H9 (cell line): Measurements from ENCODE around the gene LGR5. TPM values are rescaled to one million over a fixed set of nuclear protein-coding genes. Genes with fewer than 3 reads are reported as not detected.

Experiments
- DNase-seq: peaks from one replicate; pipeline ENCODE4 v3.0.0-alpha.2; 2017
- H2AFZ ChIP-seq: one replicate; pipeline ENCODE4 v1.6.1; 2013; ENCODE audit warnings: mild to moderate bottlenecking, low read length, control low read depth, moderate library complexity
- H2AK5ac ChIP-seq: 2 replicates; pipeline ENCODE4 v1.6.1; 2013; ENCODE audit warnings: low read length, control low read depth, mixed read lengths; ENCODE audit not compliant: insufficient read length
- H2BK120ac ChIP-seq: one replicate; pipeline ENCODE4 v1.6.1; 2013; ENCODE audit warnings: low read depth, mild to moderate bottlenecking, low read length, control low read depth, inconsistent platforms; ENCODE audit not compliant: poor library complexity, severe bottlenecking
- H2BK12ac ChIP-seq: 2 replicates; pipeline ENCODE4 v1.6.1; 2013; ENCODE audit warnings: low read length, control low read depth, mixed read lengths, low read depth; ENCODE audit not compliant: insufficient read length
- H2BK15ac ChIP-seq: 2 replicates; pipeline ENCODE4 v1.6.1; 2013; ENCODE audit warnings: low read depth, low read length, control low read depth
- H2BK20ac ChIP-seq: one replicate; pipeline ENCODE4 v1.6.1; 2013; ENCODE audit warnings: low read depth, mild to moderate bottlenecking, low read length, control low read depth, inconsistent platforms; ENCODE audit not compliant: poor library complexity, severe bottlenecking
- H2BK5ac ChIP-seq: 2 replicates; pipeline ENCODE4 v1.6.1; 2013; ENCODE audit warnings: low read length, control low read depth, mixed read lengths; ENCODE audit not compliant: insufficient read length
- H3K14ac ChIP-seq: 2 replicates; pipeline ENCODE4 v1.6.1; 2013; ENCODE audit warnings: low read length, control low read depth; ENCODE audit not compliant: insufficient read depth
- H3K18ac ChIP-seq: 2 replicates; pipeline ENCODE4 v1.6.1; 2013; ENCODE audit warnings: low read depth, mild to moderate bottlenecking, mixed read lengths, low read length, control low read depth; ENCODE audit not compliant: insufficient read length
- H3K23ac ChIP-seq: 2 replicates; pipeline ENCODE4 v1.6.1; 2013; ENCODE audit warnings: low read length, control low read depth, mixed read lengths, low read depth; ENCODE audit not compliant: insufficient read length
- H3K23me2 ChIP-seq: 2 replicates; pipeline ENCODE4 v1.6.1; 2013; ENCODE audit warnings: low read depth, mild to moderate bottlenecking, mixed read lengths, low read length, control low read depth; ENCODE audit not compliant: insufficient read length, poor library complexity, severe bottlenecking
- H3K27ac ChIP-seq: 2 replicates; pipeline ENCODE4 v1.5.1; 2013; ENCODE audit warnings: low read length, control low read depth, mixed read lengths, low read depth; ENCODE audit not compliant: insufficient read length
- H3K27me3 ChIP-seq: 2 replicates; pipeline ENCODE4 v1.6.1; 2013; ENCODE audit warnings: low read length, control low read depth, inconsistent platforms; ENCODE audit not compliant: insufficient read depth
- H3K4ac ChIP-seq: 2 replicates; pipeline ENCODE4 v1.6.1; 2013; ENCODE audit warnings: low read depth, mild to moderate bottlenecking, control low read depth, inconsistent platforms, low read length, moderate library complexity
- H3K4me1 ChIP-seq: 2 replicates; pipeline ENCODE4 v1.6.1; 2013; ENCODE audit warnings: low read length, control low read depth, inconsistent platforms; ENCODE audit not compliant: insufficient read depth
- H3K4me2 ChIP-seq: 2 replicates; pipeline ENCODE4 v1.6.1; 2013; ENCODE audit warnings: low read length, control low read depth, mixed read lengths; ENCODE audit not compliant: insufficient read length, insufficient read depth
- H3K56ac ChIP-seq: 2 replicates; pipeline ENCODE4 v1.6.1; 2013; ENCODE audit warnings: low read depth, mild to moderate bottlenecking, mixed read lengths, low read length, control low read depth; ENCODE audit not compliant: insufficient read length
- H3K79me1 ChIP-seq: 2 replicates; pipeline ENCODE4 v1.6.1; 2013; ENCODE audit warnings: low read depth, mild to moderate bottlenecking, moderate library complexity, low read length, control low read depth, inconsistent platforms; ENCODE audit not compliant: insufficient read depth, poor library complexity, severe bottlenecking
- H3K79me2 ChIP-seq: 2 replicates; pipeline ENCODE4 v1.6.1; 2013; ENCODE audit warnings: low read length, control low read depth, inconsistent platforms; ENCODE audit not compliant: insufficient read depth
- H3K9ac ChIP-seq: 2 replicates; pipeline ENCODE4 v1.6.1; 2013; ENCODE audit warnings: low read length, control low read depth, mixed read lengths; ENCODE audit not compliant: insufficient read length; ENCODE audit errors: extremely low read depth
- H3K9me3 ChIP-seq: one replicate; pipeline ENCODE4 v1.6.1; 2013; ENCODE audit warnings: low read depth, low read length, inconsistent platforms; ENCODE audit not compliant: control insufficient read depth
- H3T11ph ChIP-seq: one replicate; pipeline ENCODE4 v1.6.1; 2013; ENCODE audit warnings: mild to moderate bottlenecking, low read length, control low read depth, inconsistent platforms
- H4K20me1 ChIP-seq: one replicate; pipeline ENCODE4 v1.6.1; 2013; ENCODE audit not compliant: control insufficient read depth, insufficient read length, insufficient read depth
- H4K5ac ChIP-seq: 2 replicates; pipeline ENCODE4 v1.6.1; 2013; ENCODE audit warnings: low read depth, mild to moderate bottlenecking, mixed read lengths, low read length, control low read depth; ENCODE audit not compliant: insufficient read length
- H4K8ac ChIP-seq: replicated peaks from 2 replicates; pipeline ENCODE4 v1.6.1; 2013; ENCODE audit warnings: low read length, control low read depth, mixed read lengths, low read depth; ENCODE audit not compliant: insufficient read length
- H4K91ac ChIP-seq: 2 replicates; pipeline ENCODE4 v1.6.1; 2013; ENCODE audit warnings: low read depth, mild to moderate bottlenecking, moderate library complexity, mixed read lengths, low read length, control low read depth; ENCODE audit not compliant: insufficient read length
- H3K27ac Mint-ChIP-seq, 3 experiments: 2 replicates in 2 of 3; 3 replicates in 1 of 3; pipeline ENCODE4 v1.8.0; 2020 to 2021; ENCODE audit warnings: mixed read lengths in 3 of 3, mild to moderate bottlenecking in 1 of 3, moderate library complexity in 1 of 3
- H3K27me3 Mint-ChIP-seq: 2 replicates; pipeline ENCODE4 v1.8.0; 2021; ENCODE audit warnings: low read depth, mild to moderate bottlenecking, moderate library complexity, mixed read lengths
- H3K36me3 Mint-ChIP-seq, 3 experiments: 2 replicates in 2 of 3; 3 replicates in 1 of 3; pipeline ENCODE4 v1.8.0; 2020 to 2021; ENCODE audit warnings: low read depth in 3 of 3, mixed read lengths in 3 of 3; ENCODE audit not compliant: insufficient read depth in 1 of 3
- H3K4me1 Mint-ChIP-seq, 2 experiments: 2 replicates each; pipeline ENCODE4 v1.8.0; 2020; ENCODE audit warnings: mixed read lengths in 2 of 2
- H3K4me3 Mint-ChIP-seq, 2 experiments: 2 replicates in 1 of 2; 3 replicates in 1 of 2; pipeline ENCODE4 v1.8.0; 2020 to 2021; ENCODE audit warnings: mild to moderate bottlenecking in 2 of 2, mixed read lengths in 2 of 2, moderate library complexity in 1 of 2
- H3K9me3 Mint-ChIP-seq, 2 experiments: 2 replicates in 1 of 2; 3 replicates in 1 of 2; pipeline ENCODE4 v1.8.0; 2020; ENCODE audit warnings: mild to moderate bottlenecking in 2 of 2, mixed read lengths in 2 of 2, moderate library complexity in 1 of 2
- CTCF ChIP-seq: fragments of 200-600 bp; sonication (generic); conservative IDR thresholded peaks from 3 replicates; pipeline ENCODE4 v1.8.0; 2021; ENCODE audit warnings: antibody characterized with exemption, mild to moderate bottlenecking
- WGBS: extraction: QIAGEN DNeasy Blood & Tissue Kit; methylation state at CpG from one replicate; pipeline ENCODE4 v1.1.7; 2013; ENCODE audit warnings: missing lambda C conversion rate, low lambda C conversion rate, mixed read lengths; ENCODE audit not compliant: insufficient read length; ENCODE audit errors: extremely low coverage; 5-methylcytosine and 5-hydroxymethylcytosine counted together
- total RNA-seq: library from RNA; stranded (reverse); gene quantifications from 2 replicates; pipeline ENCODE4 v1.2.1, GENCODE V29; 2021

The LGR5 gene
- total RNA-seq, 1 experiment from 2014 or later, result 0.09 TPM

- Histone ChIP-seq H3K4me2 (no peak overlapping the region), H3K56ac (no peak overlapping the region), H3K9me3 (no peaks in the 10 kb centered on the region), H2BK12ac (no peak overlapping the region), H3K9ac (no peak overlapping the region), H4K91ac (no peak overlapping the region), H2BK5ac (no peak overlapping the region), H3K23ac (no peak overlapping the region), H3K79me1 (no peaks in the 10 kb centered on the region), H4K5ac (no peak overlapping the region), H3K27ac (no peak overlapping the region), H2BK120ac (no peak overlapping the region), H3K23me2 (no peaks in the 10 kb centered on the region), H3K4ac (no peak overlapping the region), H4K20me1 (no peaks in the 10 kb centered on the region), H4K8ac (no peak overlapping the region), H3K27me3 (no peaks in the 10 kb centered on the region), H2BK20ac (no peak overlapping the region), H3K79me2 (no peaks in the 10 kb centered on the region), H3K4me1 (no peaks in the 10 kb centered on the region), H2BK15ac (no peak overlapping the region), H3T11ph (no peak overlapping the region), H2AFZ (no peak overlapping the region), H2AK5ac (no peak overlapping the region), H3K18ac (no peak overlapping the region), H3K14ac (no peak overlapping the region)
- no peaks in the 10 kb centered on the region for H3K27me3 Mint-ChIP-seq
- no peaks in the 10 kb centered on the region for H3K4me1 Mint-ChIP-seq
- H3K27ac Mint-ChIP-seq, result no peak overlapping the region
- no peaks in the 10 kb centered on the region for H3K36me3 Mint-ChIP-seq
- WGBS, result no CpG with 5 or more reads among the region's 3 CpGs
- TF ChIP-seq CTCF, result no peak
- no peak for DNase-seq
- no peaks in the 10 kb centered on the region; a peak in 1 of 5 replicates for H3K9me3 Mint-ChIP-seq
- no peak overlapping the region for H3K4me3 Mint-ChIP-seq
These were observed 36.9 kb downstream of the LGR5 start for GRCh38 chr12:71476513-71476912.
